GM23338 (cell line): ENCODE data around the gene ZBTB7C. TPM values are rescaled to one million over a fixed set of nuclear protein-coding genes. Genes with fewer than 3 reads are reported as not detected.

Source experiments
- ATAC-seq: fragments of 200-7000 bp; cut with Tn5 transposase; 3 replicates; pipeline ENCODE4 v1.9.1; 2020
- DNase-seq: peaks from one replicate; pipeline ENCODE4 v3.0.0-alpha.2; 2015; ENCODE audit warnings: low spot score
- H2AFZ ChIP-seq: fragments of 200-600 bp; sonication (generic); 2 replicates; pipeline ENCODE4 v1.8.0; 2016; ENCODE audit warnings: antibody characterized with exemption, mild to moderate bottlenecking, moderate library complexity
- H3F3A ChIP-seq: fragments of 200-600 bp; sonication (generic); replicated peaks from 2 replicates; pipeline ENCODE4 v1.8.0; 2017; ENCODE audit warnings: antibody characterized with exemption, mixed run types, low read depth
- H3K27ac ChIP-seq: fragments of 200-600 bp; sonication (generic); 2 replicates; pipeline ENCODE4 v1.6.1; 2016; ENCODE audit warnings: low read depth
- H3K27me3 ChIP-seq: fragments of 200-600 bp; sonication (generic); 2 replicates; pipeline ENCODE4 v1.8.0; 2016; ENCODE audit warnings: mild to moderate bottlenecking, mixed run types, moderate library complexity; ENCODE audit not compliant: insufficient read depth
- H3K36me3 ChIP-seq: fragments of 200-600 bp; sonication (generic); 2 replicates; pipeline ENCODE4 v1.8.0; 2016; ENCODE audit warnings: mild to moderate bottlenecking; ENCODE audit not compliant: insufficient read depth
- H3K4me1 ChIP-seq: fragments of 200-600 bp; sonication (generic); 2 replicates; pipeline ENCODE4 v1.8.0; 2016; ENCODE audit warnings: mild to moderate bottlenecking, moderate library complexity; ENCODE audit not compliant: insufficient read depth
- H3K4me2 ChIP-seq: fragments of 200-600 bp; sonication (generic); 2 replicates; pipeline ENCODE4 v1.7.1; 2017; ENCODE audit warnings: mixed run types
- H3K4me3 ChIP-seq: fragments of 200-600 bp; sonication (generic); 2 replicates; pipeline ENCODE4 v1.6.1; 2016; ENCODE audit warnings: mixed run types
- H3K79me2 ChIP-seq: fragments of 200-600 bp; sonication (generic); replicated peaks from 2 replicates; pipeline ENCODE4 v1.8.0; 2017; ENCODE audit warnings: mild to moderate bottlenecking; ENCODE audit not compliant: insufficient read depth
- H3K9me2 ChIP-seq: fragments of 200-600 bp; sonication (generic); 2 replicates; pipeline ENCODE4 v1.8.0; 2017; ENCODE audit not compliant: insufficient read depth
- H4K20me1 ChIP-seq: fragments of 200-600 bp; sonication (generic); replicated peaks from 2 replicates; pipeline ENCODE4 v1.8.0; 2017; ENCODE audit warnings: mild to moderate bottlenecking; ENCODE audit not compliant: insufficient read depth
- H3K27ac Mint-ChIP-seq: 2 replicates; pipeline ENCODE4 v1.8.0; 2020; ENCODE audit warnings: inconsistent platforms, mild to moderate bottlenecking, moderate library complexity, mixed read lengths
- H3K27me3 Mint-ChIP-seq: 3 replicates; pipeline ENCODE4 v1.8.0; 2022; ENCODE audit warnings: low read depth, mild to moderate bottlenecking, moderate library complexity, mixed read lengths, inconsistent platforms; ENCODE audit not compliant: insufficient read depth, poor library complexity
- H3K36me3 Mint-ChIP-seq: 3 replicates; pipeline ENCODE4 v1.8.0; 2021; ENCODE audit warnings: low read depth, mild to moderate bottlenecking, inconsistent platforms, moderate library complexity, mixed read lengths
- H3K4me1 Mint-ChIP-seq: 3 replicates; pipeline ENCODE4 v1.8.0; 2020; ENCODE audit warnings: mild to moderate bottlenecking, inconsistent platforms, mixed read lengths
- H3K4me3 Mint-ChIP-seq: 3 replicates; pipeline ENCODE4 v1.8.0; 2021; ENCODE audit warnings: moderate library complexity, mild to moderate bottlenecking, inconsistent platforms, mixed read lengths
- H3K9me3 Mint-ChIP-seq: 3 replicates; pipeline ENCODE4 v1.8.0; 2020; ENCODE audit warnings: moderate library complexity, mild to moderate bottlenecking, inconsistent platforms, mixed read lengths
- CREB1 ChIP-seq: fragments of 250-450 bp; sonication (Bioruptor Pico); IDR thresholded peaks from 2 replicates; pipeline ENCODE4 v1.5.0; 2020; ENCODE audit warnings: low read depth, mild to moderate bottlenecking, moderate library complexity
- EZH2 ChIP-seq: fragments of 200-600 bp; sonication (generic); IDR thresholded peaks from one replicate; pipeline ENCODE4 v1.8.0; 2017; ENCODE audit warnings: antibody characterized with exemption, mild to moderate bottlenecking, low read depth; ENCODE audit not compliant: unreplicated experiment
- EZH2phosphoT487 ChIP-seq: fragments of 200-600 bp; sonication (generic); IDR thresholded peaks from one replicate; pipeline ENCODE4 v1.8.1; 2018; ENCODE audit warnings: antibody characterized with exemption; ENCODE audit not compliant: unreplicated experiment
- JUNB ChIP-seq: IDR thresholded peaks from one replicate; pipeline ENCODE4 v1.6.1; 2016; ENCODE audit warnings: antibody characterized with exemption; ENCODE audit not compliant: unreplicated experiment
- POLR2AphosphoS5 ChIP-seq: IDR thresholded peaks from 2 replicates; pipeline ENCODE4 v1.6.1; 2016; ENCODE audit warnings: antibody characterized with exemption, low read depth
- STAT1 ChIP-seq: IDR thresholded peaks from one replicate; pipeline ENCODE4 v1.6.1; 2016; ENCODE audit warnings: antibody characterized with exemption; ENCODE audit not compliant: unreplicated experiment
- ZNF114 ChIP-seq: fragments of 250-450 bp; sonication (Bioruptor Pico); IDR thresholded peaks from 2 replicates; pipeline ENCODE4 v1.5.0; 2020; ENCODE audit warnings: mild to moderate bottlenecking, moderate library complexity
- ZNF331 ChIP-seq: fragments of 250-450 bp; sonication (Bioruptor Pico); IDR thresholded peaks from 2 replicates; pipeline ENCODE4 v1.5.0; 2020; ENCODE audit warnings: low read depth, mild to moderate bottlenecking, moderate library complexity
- polyA plus RNA-seq: library from polyadenylated mRNA; unstranded; fragments of >200 nt; fragmentation: Nextera tagmentation; extraction: Ambion mirVana; gene quantifications from 2 replicates; pipeline ENCODE4 v1.2.1, GENCODE V29; 2016
- total RNA-seq: library from RNA; depleted of rRNA; stranded (reverse); fragments of >200 nt; shearing (Covaris generic); gene quantifications from 2 replicates; pipeline ENCODE4 v1.2.3, GENCODE V29; 2014
- TF ChIP-seq, protein P1 (sequence below): IDR thresholded peaks from one replicate; pipeline ENCODE4 v1.6.1; 2018; ENCODE audit warnings: antibody characterized with exemption; ENCODE audit not compliant: unreplicated experiment
- TF ChIP-seq, protein P2 (sequence below): IDR thresholded peaks from 2 replicates; pipeline ENCODE4 v1.6.1; 2016; ENCODE audit warnings: antibody characterized with exemption
- TF ChIP-seq, protein P3 (sequence below): fragments of 250-450 bp; sonication (Bioruptor Pico); IDR thresholded peaks from 2 replicates; pipeline ENCODE4 v1.5.0; 2020; ENCODE audit warnings: mild to moderate bottlenecking, moderate library complexity
- TF ChIP-seq, protein P4 (sequence below), 2 experiments: fragments of 200-600 bp in 1 of 2; sonication (generic) in 1 of 2; conservative IDR thresholded peaks; 2 replicates each; pipeline versions ENCODE4 v1.5.1 to v1.6.1; 2016 to 2017; ENCODE audit warnings: antibody characterized with exemption in 2 of 2, low read depth in 2 of 2, mild to moderate bottlenecking in 2 of 2, moderate library complexity in 1 of 2

Gene ZBTB7C
- total and polyA plus RNA-seq, 2 experiments from 2014 or later = 0.03 to 0.14 TPM

DNA sequence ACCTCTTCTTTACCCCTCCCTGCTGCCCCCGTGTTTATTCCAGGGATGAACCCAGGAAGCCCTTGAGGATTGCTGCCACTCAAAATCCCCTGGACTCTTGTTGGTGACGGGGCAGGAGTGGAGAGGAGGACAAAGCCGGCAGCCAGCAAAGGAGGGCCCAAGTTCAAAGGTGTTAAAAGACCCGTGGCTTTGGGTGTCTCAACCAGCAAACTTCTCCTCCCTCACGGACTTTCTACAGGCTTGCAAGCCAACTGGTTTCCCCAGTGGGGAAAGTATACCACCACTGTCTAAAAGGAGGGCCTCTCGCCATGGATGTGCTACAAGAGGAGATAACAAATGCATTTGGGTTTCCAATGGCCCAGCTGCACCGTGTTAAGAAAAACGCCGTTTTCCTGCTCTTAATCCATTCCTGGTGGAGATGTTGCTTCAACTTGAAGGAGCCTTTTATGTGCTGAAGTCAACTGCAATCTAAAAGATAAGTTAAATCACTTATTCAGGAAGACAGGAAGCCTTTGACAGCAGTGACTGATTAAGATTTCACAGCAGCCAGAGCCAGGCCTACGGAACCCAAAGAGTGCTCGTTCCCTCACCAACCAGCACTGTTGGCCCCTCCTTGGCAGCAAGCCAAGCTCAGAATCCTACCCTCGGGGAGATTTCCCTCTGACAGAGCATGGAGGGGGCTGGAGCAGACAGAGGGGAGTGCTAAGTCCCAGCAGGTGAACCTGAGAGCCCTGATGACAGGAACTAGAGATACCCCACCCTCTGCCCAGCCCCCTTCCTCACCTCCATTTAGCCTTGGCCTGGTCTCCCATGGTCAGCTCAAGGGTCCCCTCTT, 57.8 kb downstream of the ZBTB7C start:
- no peaks in the 10 kb centered on the region; the same call in 2 of the 3 replicates for H3K9me3 Mint-ChIP-seq
- H3K36me3 Mint-ChIP-seq = no peaks in the 10 kb centered on the region
- ATAC-seq (no peak), DNase-seq (no peak)
- Histone ChIP-seq H3K4me1 (no peaks in the 10 kb centered on the region), H3K9me2 (no peaks in the 10 kb centered on the region), H3K27me3 (no peaks in the 10 kb centered on the region), H2AFZ (no peak overlapping the region), H3K4me3 (no peak overlapping the region), H3F3A (no peaks in the 10 kb centered on the region), H3K79me2 (no peaks in the 10 kb centered on the region), H4K20me1 (no peaks in the 10 kb centered on the region), H3K36me3 (no peaks in the 10 kb centered on the region), H3K4me2 (no peak overlapping the region), H3K27ac (no peak overlapping the region)
- H3K4me1 Mint-ChIP-seq = peaks cover 7% of the 10 kb centered on the region; the same call in 2 of the 3 replicates
- no peak overlapping the region for H3K4me3 Mint-ChIP-seq
- no peak overlapping the region for H3K27ac Mint-ChIP-seq
- no peaks in the 10 kb centered on the region for H3K27me3 Mint-ChIP-seq
- TF ChIP-seq, protein P1, sequence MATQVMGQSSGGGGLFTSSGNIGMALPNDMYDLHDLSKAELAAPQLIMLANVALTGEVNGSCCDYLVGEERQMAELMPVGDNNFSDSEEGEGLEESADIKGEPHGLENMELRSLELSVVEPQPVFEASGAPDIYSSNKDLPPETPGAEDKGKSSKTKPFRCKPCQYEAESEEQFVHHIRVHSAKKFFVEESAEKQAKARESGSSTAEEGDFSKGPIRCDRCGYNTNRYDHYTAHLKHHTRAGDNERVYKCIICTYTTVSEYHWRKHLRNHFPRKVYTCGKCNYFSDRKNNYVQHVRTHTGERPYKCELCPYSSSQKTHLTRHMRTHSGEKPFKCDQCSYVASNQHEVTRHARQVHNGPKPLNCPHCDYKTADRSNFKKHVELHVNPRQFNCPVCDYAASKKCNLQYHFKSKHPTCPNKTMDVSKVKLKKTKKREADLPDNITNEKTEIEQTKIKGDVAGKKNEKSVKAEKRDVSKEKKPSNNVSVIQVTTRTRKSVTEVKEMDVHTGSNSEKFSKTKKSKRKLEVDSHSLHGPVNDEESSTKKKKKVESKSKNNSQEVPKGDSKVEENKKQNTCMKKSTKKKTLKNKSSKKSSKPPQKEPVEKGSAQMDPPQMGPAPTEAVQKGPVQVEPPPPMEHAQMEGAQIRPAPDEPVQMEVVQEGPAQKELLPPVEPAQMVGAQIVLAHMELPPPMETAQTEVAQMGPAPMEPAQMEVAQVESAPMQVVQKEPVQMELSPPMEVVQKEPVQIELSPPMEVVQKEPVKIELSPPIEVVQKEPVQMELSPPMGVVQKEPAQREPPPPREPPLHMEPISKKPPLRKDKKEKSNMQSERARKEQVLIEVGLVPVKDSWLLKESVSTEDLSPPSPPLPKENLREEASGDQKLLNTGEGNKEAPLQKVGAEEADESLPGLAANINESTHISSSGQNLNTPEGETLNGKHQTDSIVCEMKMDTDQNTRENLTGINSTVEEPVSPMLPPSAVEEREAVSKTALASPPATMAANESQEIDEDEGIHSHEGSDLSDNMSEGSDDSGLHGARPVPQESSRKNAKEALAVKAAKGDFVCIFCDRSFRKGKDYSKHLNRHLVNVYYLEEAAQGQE = no peak
- TF ChIP-seq JUNB = no peak
- no peak for TF ChIP-seq ZNF114 (CRISPR knock-in tag)
- TF ChIP-seq, protein P2, sequence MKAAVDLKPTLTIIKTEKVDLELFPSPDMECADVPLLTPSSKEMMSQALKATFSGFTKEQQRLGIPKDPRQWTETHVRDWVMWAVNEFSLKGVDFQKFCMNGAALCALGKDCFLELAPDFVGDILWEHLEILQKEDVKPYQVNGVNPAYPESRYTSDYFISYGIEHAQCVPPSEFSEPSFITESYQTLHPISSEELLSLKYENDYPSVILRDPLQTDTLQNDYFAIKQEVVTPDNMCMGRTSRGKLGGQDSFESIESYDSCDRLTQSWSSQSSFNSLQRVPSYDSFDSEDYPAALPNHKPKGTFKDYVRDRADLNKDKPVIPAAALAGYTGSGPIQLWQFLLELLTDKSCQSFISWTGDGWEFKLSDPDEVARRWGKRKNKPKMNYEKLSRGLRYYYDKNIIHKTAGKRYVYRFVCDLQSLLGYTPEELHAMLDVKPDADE = no peak
- TF ChIP-seq EZH2 = no peak
- TF ChIP-seq, protein P3, sequence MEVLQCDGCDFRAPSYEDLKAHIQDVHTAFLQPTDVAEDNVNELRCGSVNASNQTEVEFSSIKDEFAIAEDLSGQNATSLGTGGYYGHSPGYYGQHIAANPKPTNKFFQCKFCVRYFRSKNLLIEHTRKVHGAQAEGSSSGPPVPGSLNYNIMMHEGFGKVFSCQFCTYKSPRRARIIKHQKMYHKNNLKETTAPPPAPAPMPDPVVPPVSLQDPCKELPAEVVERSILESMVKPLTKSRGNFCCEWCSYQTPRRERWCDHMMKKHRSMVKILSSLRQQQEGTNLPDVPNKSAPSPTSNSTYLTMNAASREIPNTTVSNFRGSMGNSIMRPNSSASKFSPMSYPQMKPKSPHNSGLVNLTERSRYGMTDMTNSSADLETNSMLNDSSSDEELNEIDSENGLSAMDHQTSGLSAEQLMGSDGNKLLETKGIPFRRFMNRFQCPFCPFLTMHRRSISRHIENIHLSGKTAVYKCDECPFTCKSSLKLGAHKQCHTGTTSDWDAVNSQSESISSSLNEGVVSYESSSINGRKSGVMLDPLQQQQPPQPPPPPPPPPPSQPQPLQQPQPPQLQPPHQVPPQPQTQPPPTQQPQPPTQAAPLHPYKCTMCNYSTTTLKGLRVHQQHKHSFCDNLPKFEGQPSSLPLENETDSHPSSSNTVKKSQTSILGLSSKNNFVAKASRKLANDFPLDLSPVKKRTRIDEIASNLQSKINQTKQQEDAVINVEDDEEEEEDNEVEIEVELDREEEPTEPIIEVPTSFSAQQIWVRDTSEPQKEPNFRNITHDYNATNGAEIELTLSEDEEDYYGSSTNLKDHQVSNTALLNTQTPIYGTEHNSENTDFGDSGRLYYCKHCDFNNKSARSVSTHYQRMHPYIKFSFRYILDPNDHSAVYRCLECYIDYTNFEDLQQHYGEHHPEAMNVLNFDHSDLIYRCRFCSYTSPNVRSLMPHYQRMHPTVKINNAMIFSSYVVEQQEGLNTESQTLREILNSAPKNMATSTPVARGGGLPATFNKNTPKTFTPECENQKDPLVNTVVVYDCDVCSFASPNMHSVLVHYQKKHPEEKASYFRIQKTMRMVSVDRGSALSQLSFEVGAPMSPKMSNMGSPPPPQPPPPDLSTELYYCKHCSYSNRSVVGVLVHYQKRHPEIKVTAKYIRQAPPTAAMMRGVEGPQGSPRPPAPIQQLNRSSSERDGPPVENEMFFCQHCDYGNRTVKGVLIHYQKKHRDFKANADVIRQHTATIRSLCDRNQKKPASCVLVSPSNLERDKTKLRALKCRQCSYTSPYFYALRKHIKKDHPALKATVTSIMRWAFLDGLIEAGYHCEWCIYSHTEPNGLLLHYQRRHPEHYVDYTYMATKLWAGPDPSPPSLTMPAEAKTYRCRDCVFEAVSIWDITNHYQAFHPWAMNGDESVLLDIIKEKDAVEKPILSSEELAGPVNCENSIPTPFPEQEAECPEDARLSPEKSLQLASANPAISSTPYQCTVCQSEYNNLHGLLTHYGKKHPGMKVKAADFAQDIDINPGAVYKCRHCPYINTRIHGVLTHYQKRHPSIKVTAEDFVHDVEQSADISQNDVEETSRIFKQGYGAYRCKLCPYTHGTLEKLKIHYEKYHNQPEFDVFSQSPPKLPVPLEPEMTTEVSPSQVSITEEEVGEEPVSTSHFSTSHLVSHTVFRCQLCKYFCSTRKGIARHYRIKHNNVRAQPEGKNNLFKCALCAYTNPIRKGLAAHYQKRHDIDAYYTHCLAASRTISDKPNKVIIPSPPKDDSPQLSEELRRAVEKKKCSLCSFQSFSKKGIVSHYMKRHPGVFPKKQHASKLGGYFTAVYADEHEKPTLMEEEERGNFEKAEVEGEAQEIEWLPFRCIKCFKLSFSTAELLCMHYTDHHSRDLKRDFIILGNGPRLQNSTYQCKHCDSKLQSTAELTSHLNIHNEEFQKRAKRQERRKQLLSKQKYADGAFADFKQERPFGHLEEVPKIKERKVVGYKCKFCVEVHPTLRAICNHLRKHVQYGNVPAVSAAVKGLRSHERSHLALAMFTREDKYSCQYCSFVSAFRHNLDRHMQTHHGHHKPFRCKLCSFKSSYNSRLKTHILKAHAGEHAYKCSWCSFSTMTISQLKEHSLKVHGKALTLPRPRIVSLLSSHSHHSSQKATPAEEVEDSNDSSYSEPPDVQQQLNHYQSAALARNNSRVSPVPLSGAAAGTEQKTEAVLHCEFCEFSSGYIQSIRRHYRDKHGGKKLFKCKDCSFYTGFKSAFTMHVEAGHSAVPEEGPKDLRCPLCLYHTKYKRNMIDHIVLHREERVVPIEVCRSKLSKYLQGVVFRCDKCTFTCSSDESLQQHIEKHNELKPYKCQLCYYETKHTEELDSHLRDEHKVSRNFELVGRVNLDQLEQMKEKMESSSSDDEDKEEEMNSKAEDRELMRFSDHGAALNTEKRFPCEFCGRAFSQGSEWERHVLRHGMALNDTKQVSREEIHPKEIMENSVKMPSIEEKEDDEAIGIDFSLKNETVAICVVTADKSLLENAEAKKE (CRISPR knock-in tag) = no peak
- TF ChIP-seq ZNF331 (CRISPR knock-in tag) = no peak
- no peak for TF ChIP-seq POLR2AphosphoS5
- TF ChIP-seq STAT1 = no peak
- TF ChIP-seq, protein P4, sequence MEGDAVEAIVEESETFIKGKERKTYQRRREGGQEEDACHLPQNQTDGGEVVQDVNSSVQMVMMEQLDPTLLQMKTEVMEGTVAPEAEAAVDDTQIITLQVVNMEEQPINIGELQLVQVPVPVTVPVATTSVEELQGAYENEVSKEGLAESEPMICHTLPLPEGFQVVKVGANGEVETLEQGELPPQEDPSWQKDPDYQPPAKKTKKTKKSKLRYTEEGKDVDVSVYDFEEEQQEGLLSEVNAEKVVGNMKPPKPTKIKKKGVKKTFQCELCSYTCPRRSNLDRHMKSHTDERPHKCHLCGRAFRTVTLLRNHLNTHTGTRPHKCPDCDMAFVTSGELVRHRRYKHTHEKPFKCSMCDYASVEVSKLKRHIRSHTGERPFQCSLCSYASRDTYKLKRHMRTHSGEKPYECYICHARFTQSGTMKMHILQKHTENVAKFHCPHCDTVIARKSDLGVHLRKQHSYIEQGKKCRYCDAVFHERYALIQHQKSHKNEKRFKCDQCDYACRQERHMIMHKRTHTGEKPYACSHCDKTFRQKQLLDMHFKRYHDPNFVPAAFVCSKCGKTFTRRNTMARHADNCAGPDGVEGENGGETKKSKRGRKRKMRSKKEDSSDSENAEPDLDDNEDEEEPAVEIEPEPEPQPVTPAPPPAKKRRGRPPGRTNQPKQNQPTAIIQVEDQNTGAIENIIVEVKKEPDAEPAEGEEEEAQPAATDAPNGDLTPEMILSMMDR (conservative IDR thresholded peaks at IDR 0.05; ENCODE audit: low read depth in 2 of 2) = no peak
- TF ChIP-seq EZH2phosphoT487 = no peak
- no peak for TF ChIP-seq CREB1 (CRISPR knock-in tag)
